ENCODE data around the gene BGLAP.
A peak's percentile ranks its signal among the peaks of the same experiment; 100 is the strongest.

The BGLAP gene

DNA sequence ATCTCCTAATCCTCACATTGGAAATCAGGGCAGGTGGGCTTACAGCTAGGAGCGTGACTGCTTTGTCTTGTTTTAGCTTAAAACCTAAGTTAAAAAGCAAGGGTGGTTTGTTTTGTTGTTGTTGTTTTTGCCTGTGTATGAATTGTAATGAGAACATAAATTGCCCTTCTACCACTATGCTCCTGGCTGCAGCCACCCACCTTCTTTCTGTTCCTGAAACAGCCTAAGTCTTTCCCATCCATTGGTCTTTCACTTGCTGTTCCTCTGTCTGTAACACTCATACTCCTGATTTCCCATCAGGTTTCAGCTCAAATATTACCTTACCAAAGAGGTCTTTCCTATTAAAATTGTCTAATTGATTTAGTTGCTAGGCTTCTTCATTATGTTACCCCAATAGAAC lies 41.5 kb downstream of the BGLAP start:
- Histone ChIP-seq H3K4me2 (peak overlapping the region; percentile 79), H4K20me1 (ENCODE audit: insufficient read depth) (peaks cover 18% of the 10 kb centered on the region), H3K27me3 (ENCODE audit: insufficient read depth, low read depth) (no peaks in the 10 kb centered on the region), H3K4me1 (ENCODE audit: low read depth, poor library complexity, severe bottlenecking) (peaks cover 43% of the 10 kb centered on the region), H3K79me2 (ENCODE audit: insufficient read depth, low read depth) (peaks cover 56% of the 10 kb centered on the region), H2AFZ (ENCODE audit: low read depth) (peak overlapping the region; percentile 65), H3K36me3 (ENCODE audit: insufficient read depth) (peaks cover 6% of the 10 kb centered on the region; the same call in 1 of the 2 replicates), H3K27ac (peak overlapping the region; percentile 62; the same call in 1 of the 2 replicates), H3K4me3 (IDR thresholded peaks at IDR 0.05; ENCODE audit: insufficient read depth, low read depth, low read length) (peak overlapping the region; percentile 71), H3K9ac (peak overlapping the region; percentile 87)
- TF ChIP-seq, protein P1, sequence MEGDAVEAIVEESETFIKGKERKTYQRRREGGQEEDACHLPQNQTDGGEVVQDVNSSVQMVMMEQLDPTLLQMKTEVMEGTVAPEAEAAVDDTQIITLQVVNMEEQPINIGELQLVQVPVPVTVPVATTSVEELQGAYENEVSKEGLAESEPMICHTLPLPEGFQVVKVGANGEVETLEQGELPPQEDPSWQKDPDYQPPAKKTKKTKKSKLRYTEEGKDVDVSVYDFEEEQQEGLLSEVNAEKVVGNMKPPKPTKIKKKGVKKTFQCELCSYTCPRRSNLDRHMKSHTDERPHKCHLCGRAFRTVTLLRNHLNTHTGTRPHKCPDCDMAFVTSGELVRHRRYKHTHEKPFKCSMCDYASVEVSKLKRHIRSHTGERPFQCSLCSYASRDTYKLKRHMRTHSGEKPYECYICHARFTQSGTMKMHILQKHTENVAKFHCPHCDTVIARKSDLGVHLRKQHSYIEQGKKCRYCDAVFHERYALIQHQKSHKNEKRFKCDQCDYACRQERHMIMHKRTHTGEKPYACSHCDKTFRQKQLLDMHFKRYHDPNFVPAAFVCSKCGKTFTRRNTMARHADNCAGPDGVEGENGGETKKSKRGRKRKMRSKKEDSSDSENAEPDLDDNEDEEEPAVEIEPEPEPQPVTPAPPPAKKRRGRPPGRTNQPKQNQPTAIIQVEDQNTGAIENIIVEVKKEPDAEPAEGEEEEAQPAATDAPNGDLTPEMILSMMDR (conservative IDR thresholded peaks at IDR 0.05; ENCODE audit: low read depth, low read length) = no peak

DNA sequence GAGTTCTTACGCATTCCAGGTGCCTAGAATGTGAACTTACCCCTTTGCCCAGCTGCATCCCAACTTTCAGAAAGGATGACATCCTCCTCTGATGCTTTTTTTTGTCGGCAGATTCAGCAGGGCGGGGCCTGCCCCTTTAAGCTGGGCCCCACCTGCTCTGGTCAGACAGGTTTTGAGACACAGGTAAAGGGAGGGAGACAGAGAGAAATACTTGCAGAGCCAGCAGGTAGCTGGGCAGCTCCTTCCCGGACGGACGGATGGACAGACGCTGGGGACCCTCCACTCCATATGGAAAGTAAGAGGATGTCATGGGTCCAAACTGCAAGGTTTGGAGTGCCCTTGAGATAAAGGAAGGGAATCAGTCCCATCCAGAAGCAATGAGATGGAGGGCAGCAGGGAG lies 42.1 kb downstream of the BGLAP start, which contains the start of gene TMEM79:
Gene TMEM79 (plus strand): TSS at position 214 of the 400 bp plus-strand sequence. CDS start 902 bp downstream, outside the sequence.
- Histone ChIP-seq H4K20me1 (ENCODE audit: insufficient read depth) (peaks cover 18% of the 10 kb centered on the region), H3K36me3 (ENCODE audit: insufficient read depth) (peaks cover 3% of the 10 kb centered on the region; the same call in 1 of the 2 replicates), H3K4me3 (IDR thresholded peaks at IDR 0.05; ENCODE audit: insufficient read depth, low read depth, low read length) (peak within 1 kb of the TSS; percentile 71), H3K9ac (peak within 1 kb of the TSS; percentile 87), H2AFZ (ENCODE audit: low read depth) (peak within 1 kb of the TSS; percentile 65), H3K4me1 (ENCODE audit: low read depth, poor library complexity, severe bottlenecking) (peaks cover 37% of the 10 kb centered on the region), H3K27ac (peak within 1 kb of the TSS; percentile 62), H3K27me3 (ENCODE audit: insufficient read depth, low read depth) (no peaks in the 10 kb centered on the region), H3K4me2 (peak within 1 kb of the TSS; percentile 79), H3K79me2 (ENCODE audit: insufficient read depth, low read depth) (peaks cover 50% of the 10 kb centered on the region)
- TF ChIP-seq, protein P1 (conservative IDR thresholded peaks at IDR 0.05; ENCODE audit: low read depth, low read length) = no peak

DNA sequence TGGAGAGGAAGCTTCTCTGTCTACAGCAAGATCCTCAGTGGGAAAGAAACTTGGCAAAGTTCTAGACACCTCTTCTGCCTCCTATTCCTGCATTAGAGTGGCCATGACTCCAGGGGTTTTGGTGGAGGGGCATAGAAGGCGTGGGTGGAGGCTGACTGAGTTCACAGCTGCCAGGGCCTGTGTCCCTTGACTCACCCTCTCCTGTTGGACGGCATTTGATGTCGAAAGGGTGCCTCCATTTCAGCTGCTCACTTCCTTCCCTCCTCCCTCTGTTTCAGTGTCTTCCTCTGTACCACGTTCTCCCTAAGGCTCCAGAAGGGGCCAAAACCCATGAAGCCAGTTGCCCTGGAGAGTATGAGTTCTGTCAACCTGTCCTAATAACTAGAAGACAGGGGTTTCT lies 42.8 kb downstream of the BGLAP start:
- Histone ChIP-seq H3K4me1 (ENCODE audit: low read depth, poor library complexity, severe bottlenecking) (peaks cover 31% of the 10 kb centered on the region), H3K27me3 (ENCODE audit: insufficient read depth, low read depth) (no peaks in the 10 kb centered on the region), H4K20me1 (ENCODE audit: insufficient read depth) (peaks cover 12% of the 10 kb centered on the region), H3K27ac (no peak overlapping the region), H3K79me2 (ENCODE audit: insufficient read depth, low read depth) (peaks cover 44% of the 10 kb centered on the region), H3K4me3 (IDR thresholded peaks at IDR 0.05; ENCODE audit: insufficient read depth, low read depth, low read length) (no peak overlapping the region), H3K4me2 (no peak overlapping the region), H3K36me3 (ENCODE audit: insufficient read depth) (no peaks in the 10 kb centered on the region), H3K9ac (no peak overlapping the region), H2AFZ (ENCODE audit: low read depth) (no peak overlapping the region)
- TF ChIP-seq, protein P1 (conservative IDR thresholded peaks at IDR 0.05; ENCODE audit: low read depth, low read length) = no peak

DNA sequence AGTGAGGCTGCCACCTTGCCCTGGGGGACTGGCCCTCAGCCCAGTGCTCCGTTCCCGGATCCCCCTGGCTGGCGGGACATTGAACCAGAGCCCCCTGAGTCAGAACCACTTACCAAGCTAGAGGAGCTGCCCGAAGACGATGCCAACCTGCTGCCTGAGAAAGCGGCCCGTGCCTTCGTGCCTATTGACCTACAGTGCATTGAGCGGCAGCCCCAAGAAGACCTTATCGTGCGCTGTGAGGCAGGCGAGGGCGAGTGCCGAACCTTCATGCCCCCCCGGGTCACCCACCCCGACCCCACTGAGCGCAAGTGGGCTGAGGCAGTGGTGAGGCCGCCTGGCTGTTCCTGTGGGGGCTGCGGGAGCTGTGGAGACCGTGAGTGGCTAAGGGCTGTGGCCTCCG lies 43.5 kb downstream of the BGLAP start:
- Histone ChIP-seq H3K4me2 (no peak overlapping the region), H3K4me1 (ENCODE audit: low read depth, poor library complexity, severe bottlenecking) (peaks cover 27% of the 10 kb centered on the region), H3K79me2 (ENCODE audit: insufficient read depth, low read depth) (peaks cover 37% of the 10 kb centered on the region), H3K36me3 (ENCODE audit: insufficient read depth) (no peaks in the 10 kb centered on the region), H3K4me3 (IDR thresholded peaks at IDR 0.05; ENCODE audit: insufficient read depth, low read depth, low read length) (no peak overlapping the region), H3K9ac (no peak overlapping the region), H4K20me1 (ENCODE audit: insufficient read depth) (peaks cover 6% of the 10 kb centered on the region), H2AFZ (ENCODE audit: low read depth) (no peak overlapping the region), H3K27ac (no peak overlapping the region), H3K27me3 (ENCODE audit: insufficient read depth, low read depth) (no peaks in the 10 kb centered on the region)
- TF ChIP-seq, protein P1 (conservative IDR thresholded peaks at IDR 0.05; ENCODE audit: low read depth, low read length) = no peak
